GM23338 (cell line): Measurements from ENCODE around the gene MORN3. TPM values are rescaled to one million over a fixed set of nuclear protein-coding genes. Genes with fewer than 3 reads are reported as not detected.
"Not testable (repeated sequence)": the region's sequence is repeated elsewhere in the genome, so short reads cannot be mapped to it uniquely, and the experiment has no call there.

ENCODE experiments used
- ATAC-seq: fragments of 200-7000 bp; cut with Tn5 transposase; 3 replicates; pipeline ENCODE4 v1.9.1; 2020
- DNase-seq: peaks from one replicate; pipeline ENCODE4 v3.0.0-alpha.2; 2015; ENCODE audit warnings: low spot score
- H2AFZ ChIP-seq: fragments of 200-600 bp; sonication (generic); 2 replicates; pipeline ENCODE4 v1.8.0; 2016; ENCODE audit warnings: antibody characterized with exemption, mild to moderate bottlenecking, moderate library complexity
- H3F3A ChIP-seq: fragments of 200-600 bp; sonication (generic); replicated peaks from 2 replicates; pipeline ENCODE4 v1.8.0; 2017; ENCODE audit warnings: antibody characterized with exemption, mixed run types, low read depth
- H3K27ac ChIP-seq: fragments of 200-600 bp; sonication (generic); 2 replicates; pipeline ENCODE4 v1.6.1; 2016; ENCODE audit warnings: low read depth
- H3K27me3 ChIP-seq: fragments of 200-600 bp; sonication (generic); 2 replicates; pipeline ENCODE4 v1.8.0; 2016; ENCODE audit warnings: mild to moderate bottlenecking, mixed run types, moderate library complexity; ENCODE audit not compliant: insufficient read depth
- H3K36me3 ChIP-seq: fragments of 200-600 bp; sonication (generic); 2 replicates; pipeline ENCODE4 v1.8.0; 2016; ENCODE audit warnings: mild to moderate bottlenecking; ENCODE audit not compliant: insufficient read depth
- H3K4me1 ChIP-seq: fragments of 200-600 bp; sonication (generic); 2 replicates; pipeline ENCODE4 v1.8.0; 2016; ENCODE audit warnings: mild to moderate bottlenecking, moderate library complexity; ENCODE audit not compliant: insufficient read depth
- H3K4me2 ChIP-seq: fragments of 200-600 bp; sonication (generic); 2 replicates; pipeline ENCODE4 v1.7.1; 2017; ENCODE audit warnings: mixed run types
- H3K4me3 ChIP-seq: fragments of 200-600 bp; sonication (generic); 2 replicates; pipeline ENCODE4 v1.6.1; 2016; ENCODE audit warnings: mixed run types
- H3K79me2 ChIP-seq: fragments of 200-600 bp; sonication (generic); replicated peaks from 2 replicates; pipeline ENCODE4 v1.8.0; 2017; ENCODE audit warnings: mild to moderate bottlenecking; ENCODE audit not compliant: insufficient read depth
- H3K9me2 ChIP-seq: fragments of 200-600 bp; sonication (generic); 2 replicates; pipeline ENCODE4 v1.8.0; 2017; ENCODE audit not compliant: insufficient read depth
- H4K20me1 ChIP-seq: fragments of 200-600 bp; sonication (generic); replicated peaks from 2 replicates; pipeline ENCODE4 v1.8.0; 2017; ENCODE audit warnings: mild to moderate bottlenecking; ENCODE audit not compliant: insufficient read depth
- H3K27ac Mint-ChIP-seq: 2 replicates; pipeline ENCODE4 v1.8.0; 2020; ENCODE audit warnings: inconsistent platforms, mild to moderate bottlenecking, moderate library complexity, mixed read lengths
- H3K27me3 Mint-ChIP-seq: 3 replicates; pipeline ENCODE4 v1.8.0; 2022; ENCODE audit warnings: low read depth, mild to moderate bottlenecking, moderate library complexity, mixed read lengths, inconsistent platforms; ENCODE audit not compliant: insufficient read depth, poor library complexity
- H3K36me3 Mint-ChIP-seq: 3 replicates; pipeline ENCODE4 v1.8.0; 2021; ENCODE audit warnings: low read depth, mild to moderate bottlenecking, inconsistent platforms, moderate library complexity, mixed read lengths
- H3K4me1 Mint-ChIP-seq: 3 replicates; pipeline ENCODE4 v1.8.0; 2020; ENCODE audit warnings: mild to moderate bottlenecking, inconsistent platforms, mixed read lengths
- H3K4me3 Mint-ChIP-seq: 3 replicates; pipeline ENCODE4 v1.8.0; 2021; ENCODE audit warnings: moderate library complexity, mild to moderate bottlenecking, inconsistent platforms, mixed read lengths
- H3K9me3 Mint-ChIP-seq: 3 replicates; pipeline ENCODE4 v1.8.0; 2020; ENCODE audit warnings: moderate library complexity, mild to moderate bottlenecking, inconsistent platforms, mixed read lengths
- CREB1 ChIP-seq: fragments of 250-450 bp; sonication (Bioruptor Pico); IDR thresholded peaks from 2 replicates; pipeline ENCODE4 v1.5.0; 2020; ENCODE audit warnings: low read depth, mild to moderate bottlenecking, moderate library complexity
- CTCF ChIP-seq, 2 experiments: fragments of 200-600 bp in 1 of 2; sonication (generic) in 1 of 2; conservative IDR thresholded peaks; 2 replicates each; pipeline versions ENCODE4 v1.5.1 to v1.6.1; 2016 to 2017; ENCODE audit warnings: antibody characterized with exemption in 2 of 2, low read depth in 2 of 2, mild to moderate bottlenecking in 2 of 2, moderate library complexity in 1 of 2
- ETS1 ChIP-seq: IDR thresholded peaks from 2 replicates; pipeline ENCODE4 v1.6.1; 2016; ENCODE audit warnings: antibody characterized with exemption
- EZH2 ChIP-seq: fragments of 200-600 bp; sonication (generic); IDR thresholded peaks from one replicate; pipeline ENCODE4 v1.8.0; 2017; ENCODE audit warnings: antibody characterized with exemption, mild to moderate bottlenecking, low read depth; ENCODE audit not compliant: unreplicated experiment
- EZH2phosphoT487 ChIP-seq: fragments of 200-600 bp; sonication (generic); IDR thresholded peaks from one replicate; pipeline ENCODE4 v1.8.1; 2018; ENCODE audit warnings: antibody characterized with exemption; ENCODE audit not compliant: unreplicated experiment
- JUNB ChIP-seq: IDR thresholded peaks from one replicate; pipeline ENCODE4 v1.6.1; 2016; ENCODE audit warnings: antibody characterized with exemption; ENCODE audit not compliant: unreplicated experiment
- NANOG ChIP-seq: IDR thresholded peaks from 2 replicates; pipeline ENCODE4 v1.6.1; 2016; ENCODE audit warnings: antibody characterized with exemption, borderline replicate concordance
- POLR2AphosphoS5 ChIP-seq: IDR thresholded peaks from 2 replicates; pipeline ENCODE4 v1.6.1; 2016; ENCODE audit warnings: antibody characterized with exemption, low read depth
- REST ChIP-seq: IDR thresholded peaks from one replicate; pipeline ENCODE4 v1.6.1; 2018; ENCODE audit warnings: antibody characterized with exemption; ENCODE audit not compliant: unreplicated experiment
- STAT1 ChIP-seq: IDR thresholded peaks from one replicate; pipeline ENCODE4 v1.6.1; 2016; ENCODE audit warnings: antibody characterized with exemption; ENCODE audit not compliant: unreplicated experiment
- ZNF114 ChIP-seq: fragments of 250-450 bp; sonication (Bioruptor Pico); IDR thresholded peaks from 2 replicates; pipeline ENCODE4 v1.5.0; 2020; ENCODE audit warnings: mild to moderate bottlenecking, moderate library complexity
- ZNF331 ChIP-seq: fragments of 250-450 bp; sonication (Bioruptor Pico); IDR thresholded peaks from 2 replicates; pipeline ENCODE4 v1.5.0; 2020; ENCODE audit warnings: low read depth, mild to moderate bottlenecking, moderate library complexity
- polyA plus RNA-seq: library from polyadenylated mRNA; unstranded; fragments of >200 nt; fragmentation: Nextera tagmentation; extraction: Ambion mirVana; gene quantifications from 2 replicates; pipeline ENCODE4 v1.2.1, GENCODE V29; 2016
- total RNA-seq: library from RNA; depleted of rRNA; stranded (reverse); fragments of >200 nt; shearing (Covaris generic); gene quantifications from 2 replicates; pipeline ENCODE4 v1.2.3, GENCODE V29; 2014

The MORN3 gene
- total and polyA plus RNA-seq, 2 experiments from 2014 or later: 0.14 to 0.36 TPM

- TF ChIP-seq ZNF114 (CRISPR knock-in tag) (no peak), ZNF331 (CRISPR knock-in tag) (no peak), ETS1 (no peak), NANOG (no peak), EZH2 (no peak), STAT1 (no peak), EZH2phosphoT487 (no peak), JUNB (no peak)
Measured at GRCh38 chr12:121715862-121716435, 46.5 kb upstream of the MORN3 start (continued).

- ATAC-seq, H3K9me2 ChIP-seq, H3K9me3 Mint-ChIP-seq, H3K4me3 ChIP-seq, H3K27ac ChIP-seq, H3K36me3 ChIP-seq, DNase-seq, H3K27ac Mint-ChIP-seq, H3K4me2 ChIP-seq, H3K4me3 Mint-ChIP-seq, H2AFZ ChIP-seq, H3K27me3 ChIP-seq: not testable (repeated sequence)
- Histone ChIP-seq H3K79me2 (peaks cover 72% of the 10 kb centered on the region), H4K20me1 (peaks cover 39% of the 10 kb centered on the region), H3K4me1 (peaks cover 12% of the 10 kb centered on the region), H3F3A (peaks cover 27% of the 10 kb centered on the region; the same call in 1 of the 2 replicates)
- H3K27me3 Mint-ChIP-seq: peaks cover 11% of the 10 kb centered on the region
- H3K36me3 Mint-ChIP-seq: peaks cover 34% of the 10 kb centered on the region
- H3K4me1 Mint-ChIP-seq: peaks cover 34% of the 10 kb centered on the region
Measured at GRCh38 chr12:121715055-121715454, 45.6 kb upstream of the MORN3 start.

- peaks cover 25% of the 10 kb centered on the region; the same call in 1 of the 2 replicates for H3F3A ChIP-seq
- H3K4me3 ChIP-seq: peak overlapping the region; percentile 78
- H3K79me2 ChIP-seq: peaks cover 60% of the 10 kb centered on the region
- peak overlapping the region; percentile 84 for H3K4me2 ChIP-seq
- H3K27me3 ChIP-seq: no peaks in the 10 kb centered on the region
- no peaks in the 10 kb centered on the region for H3K36me3 ChIP-seq
- Mint-ChIP-seq H3K4me3 (peak overlapping the region; percentile 90), H3K27me3 (peaks cover 11% of the 10 kb centered on the region), H3K27ac (no peak overlapping the region), H3K36me3 (peaks cover 28% of the 10 kb centered on the region), H3K4me1 (peaks cover 34% of the 10 kb centered on the region), H3K9me3 (no peaks in the 10 kb centered on the region; the same call in 1 of the 3 replicates)
- H3K27ac ChIP-seq: no peak overlapping the region
- peaks cover 12% of the 10 kb centered on the region for H3K4me1 ChIP-seq
- DNase-seq: no peak
- no peak for ATAC-seq
- H4K20me1 ChIP-seq: peaks cover 36% of the 10 kb centered on the region
- H2AFZ ChIP-seq: no peak overlapping the region
- no peaks in the 10 kb centered on the region for H3K9me2 ChIP-seq
- TF ChIP-seq CTCF (conservative IDR thresholded peaks at IDR 0.05; ENCODE audit: low read depth in 2 of 2) (no peak), STAT1 (no peak), ZNF114 (CRISPR knock-in tag) (no peak), EZH2 (no peak), NANOG (no peak), EZH2phosphoT487 (no peak), JUNB (no peak), CREB1 (CRISPR knock-in tag) (no peak), REST (no peak), POLR2AphosphoS5 (no peak), ETS1 (no peak), ZNF331 (CRISPR knock-in tag) (no peak)
Measured at GRCh38 chr12:121713793-121714192, 44.3 kb upstream of the MORN3 start.
